DND-41 (cell line): ENCODE results near the gene KAZALD1.

Experiments
- CTCF ChIP-seq: IDR thresholded peaks from 2 replicates; pipeline ENCODE4 v1.5.1; 2012; ENCODE audit warnings: borderline replicate concordance, low read length, moderate library complexity, mild to moderate bottlenecking; ENCODE audit not compliant: poor library complexity, severe bottlenecking; ENCODE audit errors: extremely low read depth
- EZH2 ChIP-seq: IDR thresholded peaks from 3 replicates; pipeline ENCODE4 v1.6.1; 2012; ENCODE audit warnings: borderline replicate concordance, low read depth, mild to moderate bottlenecking, moderate library complexity, low read length, inconsistent platforms; ENCODE audit not compliant: severe bottlenecking

- no peak for TF ChIP-seq EZH2
- no peak for TF ChIP-seq CTCF
These were observed 18.1 kb downstream of the KAZALD1 start for GRCh38 chr10:101079874-101080273.
